ENCODE results near the gene SART3.

Gene SART3, protein sequence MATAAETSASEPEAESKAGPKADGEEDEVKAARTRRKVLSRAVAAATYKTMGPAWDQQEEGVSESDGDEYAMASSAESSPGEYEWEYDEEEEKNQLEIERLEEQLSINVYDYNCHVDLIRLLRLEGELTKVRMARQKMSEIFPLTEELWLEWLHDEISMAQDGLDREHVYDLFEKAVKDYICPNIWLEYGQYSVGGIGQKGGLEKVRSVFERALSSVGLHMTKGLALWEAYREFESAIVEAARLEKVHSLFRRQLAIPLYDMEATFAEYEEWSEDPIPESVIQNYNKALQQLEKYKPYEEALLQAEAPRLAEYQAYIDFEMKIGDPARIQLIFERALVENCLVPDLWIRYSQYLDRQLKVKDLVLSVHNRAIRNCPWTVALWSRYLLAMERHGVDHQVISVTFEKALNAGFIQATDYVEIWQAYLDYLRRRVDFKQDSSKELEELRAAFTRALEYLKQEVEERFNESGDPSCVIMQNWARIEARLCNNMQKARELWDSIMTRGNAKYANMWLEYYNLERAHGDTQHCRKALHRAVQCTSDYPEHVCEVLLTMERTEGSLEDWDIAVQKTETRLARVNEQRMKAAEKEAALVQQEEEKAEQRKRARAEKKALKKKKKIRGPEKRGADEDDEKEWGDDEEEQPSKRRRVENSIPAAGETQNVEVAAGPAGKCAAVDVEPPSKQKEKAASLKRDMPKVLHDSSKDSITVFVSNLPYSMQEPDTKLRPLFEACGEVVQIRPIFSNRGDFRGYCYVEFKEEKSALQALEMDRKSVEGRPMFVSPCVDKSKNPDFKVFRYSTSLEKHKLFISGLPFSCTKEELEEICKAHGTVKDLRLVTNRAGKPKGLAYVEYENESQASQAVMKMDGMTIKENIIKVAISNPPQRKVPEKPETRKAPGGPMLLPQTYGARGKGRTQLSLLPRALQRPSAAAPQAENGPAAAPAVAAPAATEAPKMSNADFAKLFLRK

DNA sequence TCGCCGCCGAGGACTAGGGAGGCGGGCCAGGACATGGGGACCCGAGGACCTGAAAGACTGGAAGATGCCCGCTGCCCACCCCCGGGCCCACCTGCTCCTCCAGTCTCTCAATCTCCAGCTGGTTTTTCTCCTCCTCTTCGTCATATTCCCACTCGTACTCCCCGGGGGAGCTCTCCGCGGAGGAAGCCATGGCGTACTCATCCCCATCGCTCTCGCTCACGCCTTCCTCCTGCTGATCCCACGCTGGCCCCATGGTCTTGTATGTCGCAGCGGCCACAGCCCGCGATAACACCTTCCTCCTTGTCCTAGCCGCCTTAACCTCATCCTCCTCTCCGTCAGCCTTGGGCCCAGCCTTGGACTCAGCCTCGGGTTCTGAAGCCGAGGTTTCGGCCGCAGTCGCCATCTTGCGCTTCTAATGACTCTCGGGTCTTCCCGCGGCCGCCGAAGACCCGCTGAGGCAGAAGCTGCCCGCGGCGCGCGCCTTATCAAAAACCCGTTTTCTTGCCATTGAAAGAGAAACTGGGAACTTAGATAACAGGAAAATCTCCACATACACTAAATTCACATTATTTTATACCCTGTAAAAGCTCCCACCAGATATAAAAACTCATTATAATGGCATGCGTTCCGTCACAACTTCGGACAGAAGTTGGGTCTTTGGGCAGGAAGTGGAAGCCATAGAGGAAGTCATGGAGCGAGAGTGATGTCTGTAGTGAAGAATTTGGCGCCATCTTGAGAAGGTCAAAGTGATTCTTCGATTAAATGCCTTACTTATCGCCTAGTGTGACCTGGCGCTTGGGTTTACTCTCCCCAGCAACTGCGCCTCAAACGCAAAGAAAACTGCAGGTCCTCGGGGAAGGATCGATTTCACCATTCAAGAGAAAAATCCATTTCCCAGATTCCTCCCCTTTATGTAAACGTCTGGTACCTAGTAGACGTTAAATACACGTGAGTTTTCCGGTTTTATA, at the start of gene SART3:
Gene SART3 (minus strand): TSS at position 422 of the 968 bp plus-strand sequence. CDS start 19 bp downstream, at position 403.
- intact Hi-C loops (cut with DNase I): loop anchor here (5.0 kb wide), 2 partner anchors 44 to 531 kb away; partner anchors contain the start of genes ALKBH2 and FICD

DNA sequence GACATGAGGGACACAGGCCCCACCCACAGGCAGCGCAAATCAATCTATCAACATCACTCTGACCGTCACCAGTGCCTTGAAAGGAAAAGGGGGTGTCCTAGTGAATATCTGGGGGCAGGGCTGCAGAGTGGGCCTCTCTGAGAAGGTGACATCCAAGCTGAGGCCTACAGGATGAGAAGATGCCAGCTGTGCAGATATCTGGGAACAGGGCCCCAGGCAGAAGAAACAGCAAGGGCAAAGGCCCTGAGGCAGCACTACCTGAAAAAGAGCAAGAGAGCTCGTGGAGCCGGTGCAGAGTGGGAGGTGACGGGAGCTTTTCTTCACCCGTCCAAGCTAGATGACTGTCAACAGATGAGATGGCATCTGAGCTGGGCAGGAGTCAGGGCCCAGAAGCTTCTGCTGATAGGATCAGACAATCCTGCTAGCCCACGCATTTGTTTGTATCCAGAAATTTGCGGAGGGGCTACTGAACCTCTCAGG, 49.4 kb upstream of the SART3 start:
- no peak for DNase-seq
- intact Hi-C loops (cut with DNase I): no loop called here

More for the DNA sequence above, at the start of gene SART3:
- DNase-seq: peak; percentile 61 to 96 (median 76)

DNA sequence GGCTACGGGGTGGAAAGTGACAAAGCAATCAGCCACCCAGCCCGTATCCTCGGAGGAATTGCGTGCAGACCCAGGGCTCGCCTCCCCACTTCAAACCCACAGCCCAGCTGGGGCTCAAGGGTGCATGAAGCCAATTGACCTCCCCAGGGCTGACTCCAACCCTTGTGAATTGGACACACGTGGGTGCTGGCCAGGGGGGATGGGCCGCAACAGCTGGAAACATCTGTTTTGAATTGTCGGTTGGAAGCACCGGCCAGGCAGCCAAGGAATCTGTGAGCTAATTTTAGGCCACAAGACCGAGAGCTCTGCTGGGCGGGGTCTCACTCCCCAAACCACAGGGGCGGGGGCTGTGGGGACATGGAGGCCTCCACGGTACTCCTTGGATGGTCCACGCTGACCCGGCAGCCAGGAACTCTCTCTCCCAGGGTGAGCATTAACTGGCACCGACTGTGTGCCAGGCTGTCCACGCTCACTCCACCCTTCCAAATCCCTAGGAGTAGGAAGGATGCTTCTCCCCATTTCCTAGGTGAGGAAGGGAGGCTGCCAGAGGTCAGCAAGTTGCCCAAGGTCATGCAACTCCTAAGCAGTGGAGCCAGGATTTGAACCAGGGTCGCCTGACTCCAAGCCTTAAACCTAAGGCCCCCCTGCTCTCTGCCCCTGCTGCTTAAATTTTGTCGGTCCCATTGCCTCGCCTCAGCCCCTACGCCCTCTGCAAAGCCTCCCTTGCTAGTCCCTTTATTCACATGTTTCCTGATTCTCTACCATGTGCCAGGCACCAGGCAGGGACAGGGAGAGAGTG, 48.8 kb upstream of the SART3 start:
- intact Hi-C loops (cut with DNase I): no loop called here
- no peak for DNase-seq

DNA sequence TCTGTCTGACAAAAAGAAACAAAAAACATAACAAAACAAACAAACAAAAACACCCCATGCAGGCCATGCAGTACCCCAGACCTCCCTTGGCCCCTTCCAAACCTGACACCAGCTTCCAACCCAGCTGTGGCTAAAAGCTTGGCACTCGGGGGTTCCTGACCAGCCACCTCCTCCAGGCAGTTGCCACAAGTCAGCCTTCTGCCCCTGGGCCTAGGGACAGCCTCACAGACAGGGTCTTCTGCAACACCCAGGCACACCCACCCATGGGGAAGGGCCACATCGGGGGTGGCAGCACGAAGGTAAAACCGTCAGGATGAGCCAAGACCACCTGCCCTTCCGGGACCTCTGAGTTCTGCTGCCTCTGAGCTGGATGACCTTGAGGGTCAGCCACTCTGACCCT, 47.6 kb upstream of the SART3 start:
- peak in 1 of 10 donors; percentile 55 for DNase-seq
- intact Hi-C loops (cut with DNase I): no loop called here

DNA sequence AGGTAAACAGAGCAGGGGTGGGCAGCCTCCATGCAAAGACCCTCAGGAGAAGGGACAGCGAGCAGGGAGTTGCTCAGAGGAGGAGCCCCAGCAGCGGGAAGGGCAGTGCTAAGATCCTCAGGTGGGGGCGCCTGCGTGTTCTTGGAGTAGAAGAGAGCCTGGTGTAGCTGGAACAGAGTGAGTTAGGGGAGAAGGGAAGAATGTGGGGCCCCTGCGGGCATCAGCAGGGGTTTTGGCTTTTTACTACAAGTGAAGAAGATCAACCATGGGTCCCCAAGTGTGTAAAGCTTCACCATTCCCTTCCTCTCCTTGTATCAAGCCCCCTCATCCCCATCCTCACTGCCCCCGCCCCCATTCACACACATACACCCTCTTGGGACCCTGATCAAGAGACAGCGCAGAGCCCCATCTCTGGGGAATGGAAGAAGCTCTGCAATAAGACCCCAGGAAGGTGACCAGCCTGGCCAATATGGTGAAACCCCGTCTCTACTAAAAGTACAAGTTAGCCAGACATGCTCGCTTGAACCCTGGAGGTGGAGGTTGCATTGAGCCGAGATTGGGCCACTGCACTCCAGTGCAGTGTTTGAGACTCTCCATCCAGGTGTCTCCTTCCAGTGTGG, 47.1 kb upstream of the SART3 start:
- DNase-seq: peak in 1 of 10 donors; percentile 42
- intact Hi-C loops (cut with DNase I): no loop called here

DNA sequence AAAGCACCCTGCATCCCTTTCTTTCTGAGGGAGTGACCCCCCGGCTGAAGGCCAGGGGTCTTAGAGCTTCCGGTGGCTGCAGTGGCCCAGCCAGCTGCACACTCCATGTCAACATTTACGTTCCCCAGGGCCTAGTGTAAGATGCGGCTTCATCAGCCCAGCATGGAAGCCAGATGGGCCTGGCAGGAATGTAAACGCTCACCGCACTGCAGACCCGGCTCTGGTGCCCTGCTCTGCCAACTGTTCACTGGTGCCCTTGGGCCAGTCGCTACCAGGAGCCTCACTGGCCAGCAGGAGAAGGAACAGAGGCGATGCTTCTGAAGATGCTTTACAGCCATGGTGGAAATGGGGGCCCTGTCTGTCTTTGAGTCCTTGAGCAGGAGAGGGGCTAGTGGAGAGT, 45.5 kb upstream of the SART3 start:
- intact Hi-C loops (cut with DNase I): no loop called here
- no peak for DNase-seq

DNA sequence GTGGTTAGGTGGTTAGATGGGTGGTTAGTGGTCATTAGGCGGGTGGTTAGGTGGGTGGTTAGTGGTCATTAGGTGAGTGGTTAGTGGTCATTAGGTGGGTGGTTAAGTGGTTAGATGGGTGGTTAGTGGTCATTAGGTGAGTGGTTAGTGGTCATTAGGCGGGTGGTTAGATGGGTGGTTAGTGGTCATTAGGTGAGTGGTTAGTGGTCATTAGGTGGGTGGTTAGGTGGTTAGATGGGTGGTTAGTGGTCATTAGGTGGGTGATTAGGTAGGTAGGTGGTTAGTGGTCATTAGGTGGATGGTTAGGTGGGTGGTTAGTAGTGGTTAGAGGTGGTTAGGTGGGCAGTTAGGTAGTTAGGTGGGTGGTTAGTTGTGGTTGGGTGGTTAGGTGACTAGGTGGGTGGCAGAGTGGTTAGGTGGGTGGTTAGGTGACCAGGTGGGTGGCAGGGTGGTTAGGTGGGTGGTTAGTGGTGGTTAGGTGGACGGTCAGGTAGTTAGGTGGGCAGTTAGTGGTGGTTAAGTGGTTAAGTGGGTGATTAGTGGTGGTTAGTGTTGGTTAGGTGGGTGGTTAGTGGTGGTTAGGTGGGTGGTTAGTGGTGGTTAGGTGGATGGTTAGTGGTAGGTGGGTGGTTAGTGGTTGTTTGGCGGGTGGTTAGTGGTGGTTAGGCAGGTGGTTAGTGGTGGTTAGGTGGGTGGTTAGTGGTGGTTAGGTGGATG, 44.9 kb upstream of the SART3 start:
- peak in 1 of 10 donors; percentile 2 for DNase-seq
- intact Hi-C loops (cut with DNase I): no loop called here

DNA sequence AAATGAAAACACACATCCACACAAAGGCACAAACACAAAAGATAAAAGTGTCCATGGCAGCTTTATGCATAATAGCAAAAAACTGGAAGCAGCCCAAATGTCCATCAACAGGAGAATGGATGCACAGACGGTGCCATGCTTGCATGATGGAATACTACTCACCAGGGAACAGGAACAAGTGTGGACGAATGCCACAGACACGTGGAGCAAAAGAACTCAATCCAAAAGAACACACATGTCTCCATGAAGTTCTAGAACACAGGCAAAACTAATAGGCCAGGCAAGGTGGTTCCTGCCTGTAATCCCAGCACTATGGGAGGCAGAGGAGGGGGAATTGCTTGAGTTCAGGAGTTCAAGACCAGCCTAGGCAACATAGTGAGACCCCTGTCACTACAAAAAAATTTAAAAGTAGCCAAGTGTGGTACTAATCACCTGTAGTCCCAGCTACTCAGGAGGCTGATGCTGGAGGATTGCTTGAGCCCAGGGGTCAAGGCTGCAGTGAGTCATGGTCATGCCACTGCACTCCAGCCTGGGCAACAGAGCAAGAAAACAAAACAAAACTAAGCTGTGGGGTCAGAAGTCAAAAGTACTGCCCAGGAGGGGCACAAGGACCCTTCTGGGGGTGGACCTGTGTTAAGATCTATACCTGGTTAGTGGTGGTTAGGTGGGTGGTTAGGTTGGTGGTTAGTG, 44.2 kb upstream of the SART3 start:
- intact Hi-C loops (cut with DNase I): no loop called here
- peak in 1 of 10 donors; percentile 15 for DNase-seq

DNA sequence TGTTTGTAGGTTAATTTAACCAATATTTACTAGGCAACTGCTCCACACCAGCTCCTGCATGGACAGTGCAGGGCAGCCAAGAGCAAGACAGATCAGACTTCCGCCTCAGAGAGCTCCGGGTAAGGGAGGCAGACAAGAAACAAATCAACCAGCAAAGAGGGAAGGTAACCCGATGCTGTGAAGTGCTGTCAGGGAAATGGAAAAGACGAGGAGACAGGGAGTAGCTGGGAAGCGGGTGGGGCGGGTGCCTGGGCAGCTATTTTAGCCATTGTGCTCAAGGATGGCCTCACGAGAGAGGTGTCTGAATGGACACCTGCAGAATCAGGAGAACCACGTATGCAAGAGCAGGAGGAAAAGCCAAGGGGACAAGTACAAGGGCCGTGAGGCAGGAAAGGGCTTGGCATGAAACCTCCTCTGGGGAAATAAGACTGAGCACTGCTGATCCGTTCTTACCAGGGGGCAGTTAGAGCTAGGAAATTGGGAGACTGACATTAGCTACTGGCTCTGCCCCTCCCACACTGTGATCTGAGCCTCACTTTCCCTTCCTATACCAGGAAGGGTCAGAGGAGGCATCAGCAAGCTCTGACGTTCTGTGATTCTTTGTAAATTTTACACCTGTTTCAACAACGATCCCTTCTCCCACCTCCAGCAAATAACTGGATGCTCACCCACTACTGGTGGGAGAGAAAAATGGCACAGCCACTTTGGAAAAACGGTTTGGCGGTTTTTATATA, 43.4 kb upstream of the SART3 start:
- intact Hi-C loops (cut with DNase I): no loop called here

DNA sequence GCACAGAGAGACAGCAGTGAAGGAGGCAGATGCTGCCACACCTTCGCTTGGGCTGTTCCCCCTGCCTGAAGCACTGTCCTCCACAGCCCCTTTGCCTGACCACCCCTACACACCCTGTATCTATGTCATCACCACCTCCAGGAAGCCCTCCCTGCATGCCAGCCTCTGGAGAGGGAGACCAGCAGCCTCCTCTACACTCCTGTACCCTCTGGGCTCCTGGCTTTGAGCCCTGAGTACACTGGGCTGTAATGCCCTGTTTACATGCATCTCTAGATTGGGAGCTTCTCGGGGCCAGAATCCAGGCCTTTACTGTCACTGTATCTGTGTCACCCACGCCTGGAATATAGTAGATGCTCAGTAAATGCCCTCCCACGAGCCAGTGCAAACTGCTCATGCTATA, 42.8 kb upstream of the SART3 start:
- intact Hi-C loops (cut with DNase I): no loop called here
- no peak for DNase-seq

More for the DNA sequence above, 43.4 kb upstream of the SART3 start:
- DNase-seq: peak in 1 of 10 donors; percentile 55

DNA sequence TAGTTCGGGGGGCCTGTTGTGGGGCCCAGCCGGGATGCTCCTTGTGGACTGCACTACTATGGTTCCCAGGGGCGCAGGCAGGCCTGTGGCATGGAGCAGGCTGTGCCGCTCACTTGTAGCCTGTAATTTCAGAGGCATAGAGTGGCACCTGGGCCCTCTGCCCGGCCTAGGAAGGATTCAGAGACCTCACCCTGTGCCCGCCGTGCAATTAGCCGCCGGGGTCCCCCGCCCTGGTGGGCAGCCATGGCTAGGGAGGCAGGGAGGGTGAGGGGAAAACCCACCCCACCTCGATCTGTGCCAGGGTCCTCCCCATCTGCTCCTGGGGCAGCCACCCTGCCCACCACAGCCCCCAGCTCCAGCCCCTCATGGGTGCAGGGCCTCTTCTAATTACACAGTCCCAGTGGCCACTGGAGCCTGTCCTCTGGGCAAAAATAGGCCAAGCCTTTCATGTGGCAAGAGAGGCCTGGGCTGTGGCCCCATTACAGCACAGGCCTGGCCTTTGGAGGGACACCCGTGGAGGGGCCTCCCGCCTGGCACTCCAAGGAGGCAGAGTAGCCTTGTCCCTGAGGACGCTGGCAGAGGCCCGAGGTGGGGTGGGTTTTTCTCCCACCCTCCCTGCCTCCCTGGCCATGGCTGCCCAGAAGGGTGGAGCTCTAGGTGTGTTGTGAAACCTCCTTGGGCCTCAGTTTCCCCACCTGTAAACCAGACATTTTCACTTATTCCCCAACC, 42.2 kb upstream of the SART3 start:
- DNase-seq: peak in 2 of 10 donors; percentile 57 to 79
- intact Hi-C loops (cut with DNase I): no loop called here

DNA sequence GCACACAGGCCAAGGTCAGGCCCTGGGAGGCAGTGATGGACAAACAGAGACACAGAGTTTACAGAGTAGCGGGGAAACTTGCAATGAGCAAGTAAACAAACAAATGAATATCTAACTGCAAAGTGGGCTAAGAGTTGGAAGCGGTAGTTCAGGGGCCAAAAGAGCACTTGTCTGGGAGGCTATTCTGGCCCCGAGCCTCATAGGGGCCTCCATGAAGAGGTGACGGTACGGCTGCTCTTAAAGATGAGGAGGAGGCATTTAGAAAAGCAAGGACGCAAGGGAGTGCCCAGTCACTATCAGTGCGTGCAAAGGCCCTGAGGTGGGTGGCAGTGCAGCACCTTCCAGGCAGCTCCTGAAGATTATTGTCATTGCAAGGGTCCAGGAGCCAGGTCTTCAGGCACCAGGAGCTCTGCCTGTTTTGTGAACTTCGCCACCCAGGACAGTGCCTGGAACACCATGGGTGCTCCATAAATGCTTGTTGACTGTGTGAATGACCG, 41.3 kb upstream of the SART3 start:
- DNase-seq: peak in 1 of 10 donors; percentile 35
- intact Hi-C loops (cut with DNase I): no loop called here

DNA sequence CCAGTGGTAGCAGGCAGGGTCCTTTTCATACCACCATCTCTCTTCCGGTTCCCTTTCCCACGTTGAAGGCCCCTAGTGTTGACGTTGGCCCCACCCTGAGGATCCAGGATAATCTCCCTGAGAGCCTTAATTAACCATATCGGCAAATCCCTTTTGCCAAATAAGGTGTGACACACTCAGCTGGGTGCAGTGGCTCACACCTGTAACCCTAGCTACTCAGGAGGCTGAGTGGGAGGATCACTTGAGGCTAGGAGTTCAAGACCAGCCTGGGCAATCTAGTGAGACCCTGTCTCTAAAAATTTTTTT, 39.7 kb upstream of the SART3 start:
- DNase-seq: peak in 1 of 10 donors; percentile 8
- intact Hi-C loops (cut with DNase I): no loop called here

DNA sequence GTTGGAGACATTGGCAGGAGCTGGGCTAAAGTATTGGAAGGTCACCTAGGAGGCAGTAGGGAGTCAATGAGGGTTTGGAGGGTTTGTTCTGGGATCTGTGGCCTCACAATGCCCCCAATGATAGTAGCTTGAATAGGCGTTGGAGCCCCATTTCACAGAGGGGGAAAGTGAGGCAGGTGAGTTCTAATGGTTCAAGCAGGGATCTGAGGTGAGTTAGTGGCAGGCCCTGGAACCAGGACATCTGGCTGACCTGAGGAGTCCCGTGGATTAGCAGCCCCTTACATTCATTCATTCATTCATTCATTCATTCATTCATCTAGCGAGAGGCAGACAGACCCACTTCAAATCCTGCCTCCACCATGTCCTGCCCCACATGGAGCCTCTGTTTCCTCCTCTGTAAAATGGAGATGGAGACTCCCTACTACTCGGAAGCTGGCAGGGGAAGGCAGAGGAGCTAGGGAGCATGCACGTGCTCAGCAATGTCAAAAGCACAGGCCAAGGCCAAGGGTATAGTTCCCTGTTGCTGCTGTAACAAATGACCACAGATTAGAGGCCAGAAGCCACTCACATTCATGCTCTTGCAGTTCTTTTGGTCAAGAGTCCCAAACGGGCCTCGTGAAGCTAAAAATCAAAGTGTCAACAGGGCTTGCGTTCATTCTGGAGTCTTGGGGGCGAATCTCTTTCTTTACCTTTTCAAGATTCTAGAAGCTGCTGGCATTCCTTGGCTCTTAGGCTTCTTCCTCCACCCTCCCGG, 39.2 kb upstream of the SART3 start:
- peak in 1 of 10 donors; percentile 19 for DNase-seq
- intact Hi-C loops (cut with DNase I): no loop called here

DNA sequence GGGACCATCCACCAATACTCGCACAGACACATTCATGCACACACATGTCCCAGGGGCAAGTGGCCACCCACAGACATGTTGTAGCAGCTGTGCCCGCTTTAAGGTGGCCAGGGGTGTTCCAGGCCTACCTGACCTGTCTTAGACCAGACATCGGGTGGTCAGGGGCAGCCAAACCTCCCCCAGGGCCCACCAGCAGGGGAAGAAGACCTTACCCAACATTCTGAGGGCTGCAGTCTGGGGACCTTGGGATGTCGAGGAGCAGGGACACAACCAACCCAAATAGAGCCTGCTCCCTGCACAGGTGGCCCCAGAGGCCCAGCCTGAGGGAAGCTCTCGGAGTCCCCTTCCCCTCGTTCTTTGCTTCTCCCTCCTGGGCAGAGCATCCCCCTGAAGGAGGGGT, 38.6 kb upstream of the SART3 start:
- DNase-seq: peak in 1 of 10 donors; percentile 35
- intact Hi-C loops (cut with DNase I): no loop called here
